OCI-LY3 (cell line): ENCODE results near the gene FEN1.

ENCODE experiments used
- CTCF ChIP-seq: fragments of 200-600, 300-600 bp; sonication (generic); IDR thresholded peaks from 2 replicates; pipeline ENCODE4 v1.5.1; 2014; ENCODE audit warnings: antibody characterized with exemption, low read length, low read depth
- EZH2phosphoT487 ChIP-seq: fragments of 200-600 bp; shearing (Covaris generic); IDR thresholded peaks from 2 replicates; pipeline ENCODE4 v1.6.1; 2018; ENCODE audit warnings: antibody characterized with exemption, mixed run types, low read depth

DNA sequence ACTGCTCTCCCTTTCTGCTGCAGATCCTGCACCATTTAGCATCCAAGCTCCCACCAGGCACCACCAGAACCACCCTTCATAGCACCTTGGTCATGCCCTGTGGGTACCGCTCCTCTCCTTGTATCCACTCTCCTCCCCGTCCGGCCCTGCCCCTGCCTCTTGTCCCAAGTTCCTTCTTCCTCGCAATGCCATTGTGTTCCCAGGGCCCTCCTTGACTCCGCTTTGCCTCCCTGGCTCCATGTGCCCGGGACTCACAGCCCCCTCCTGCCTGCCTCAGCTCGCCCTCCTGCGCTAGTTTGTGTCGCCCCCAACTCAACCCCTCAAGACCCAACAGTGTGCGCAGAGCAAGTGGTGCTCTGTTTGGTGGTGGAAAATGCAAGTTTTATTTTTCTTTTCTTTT is 46.2 kb downstream of the FEN1 start:
- TF ChIP-seq CTCF (no peak), EZH2phosphoT487 (no peak)
